HepG2 (cell line): ENCODE measurements around the gene CLEC4M. TPM values are rescaled to one million over a fixed set of nuclear protein-coding genes. Genes with fewer than 3 reads are reported as not detected.

Source experiments
- ATAC-seq: fragments of 200-7000 bp; cut with Tn5 transposase; 3 replicates; pipeline ENCODE4 v1.9.1; 2020; ENCODE audit warnings: mild to moderate bottlenecking, moderate library complexity
- BruUV-seq: library from RNA; stranded (reverse); fragments of 400-500 nt; replicated peaks from 2 replicates; lab custom pipeline; 2021; lab: Mats Ljungman, UMichigan
- CTCF ChIA-PET: fragments of 300-600 bp; formaldehyde crosslinking; extraction: SDS; loops from one replicate; lab custom pipeline; 2021; ENCODE audit warnings: low total read pairs, inconsistent platforms, low intra/inter-chr PET ratio; lab: Yijun Ruan, JAX
- POLR2A ChIA-PET: fragments of 350-600 bp; sonication (Branson Sonifier 250); formaldehyde crosslinking; loops from one replicate; lab custom pipeline; 2020; ENCODE audit warnings: antibody characterized with exemption, inconsistent platforms; lab: Yijun Ruan, JAX
- DNase-seq: peaks from one replicate; pipeline ENCODE4 v3.0.0-alpha.2; 2015; ENCODE audit warnings: low spot score
- FAIRE-seq: peaks from 3 replicates; lab custom pipeline; 2011; peaks lifted over from hg19 to GRCh38; lab: Jason Lieb, UNC
- H2AFZ ChIP-seq: one replicate; pipeline ENCODE4 v1.6.1; 2011; ENCODE audit warnings: low read length, inconsistent platforms
- H3K27ac ChIP-seq: fragments of 300-600 bp; 3 replicates; pipeline ENCODE4 v1.8.0; 2011; ENCODE audit warnings: mixed run types, mild to moderate bottlenecking, mixed read lengths, low read length, inconsistent platforms; ENCODE audit not compliant: insufficient read depth; ENCODE audit errors: extremely low read length
- H3K27me3 ChIP-seq, 2 experiments: fragments of 200-600 bp in 1 of 2; 2 replicates in 1 of 2; 3 replicates in 1 of 2; pipeline versions ENCODE4 v1.6.0 to v1.8.0; 2011; ENCODE audit warnings: low read length in 2 of 2, mild to moderate bottlenecking in 2 of 2, moderate library complexity in 2 of 2, inconsistent platforms in 1 of 2; ENCODE audit not compliant: insufficient read depth in 2 of 2, control insufficient read depth in 1 of 2
- H3K36me3 ChIP-seq, 2 experiments: fragments of 200-600 bp in 1 of 2; replicated peaks in 1 of 2; 2 replicates in 1 of 2; 3 replicates in 1 of 2; pipeline versions ENCODE4 v1.5.1 to v1.8.0; 2011; ENCODE audit warnings: low read length in 2 of 2, inconsistent platforms in 1 of 2; ENCODE audit not compliant: insufficient read depth in 2 of 2, control insufficient read depth in 1 of 2
- H3K4me1 ChIP-seq: 2 replicates; pipeline ENCODE4 v1.5.1; 2012; ENCODE audit warnings: low read length, inconsistent platforms; ENCODE audit not compliant: insufficient read depth
- H3K4me2 ChIP-seq: 2 replicates; pipeline ENCODE4 v1.6.0; 2011; ENCODE audit warnings: low read depth, low read length, inconsistent platforms
- H3K4me3 ChIP-seq, 3 experiments: fragments of 200-600 bp in 1 of 3; sonication (generic), shearing (Covaris generic) in 1 of 3; replicated peaks in 1 of 3; 2 replicates each; pipeline ENCODE4 v1.5.1; 2011 to 2016; ENCODE audit warnings: low read length in 3 of 3, inconsistent platforms in 2 of 3, low read depth in 2 of 3, mild to moderate bottlenecking in 2 of 3, control low read depth in 1 of 3, mixed read lengths in 1 of 3; ENCODE audit not compliant: insufficient read depth in 1 of 3
- H3K79me2 ChIP-seq: one replicate; pipeline ENCODE4 v1.6.1; 2011; ENCODE audit warnings: low read length, inconsistent platforms; ENCODE audit not compliant: insufficient read depth
- H3K9ac ChIP-seq: 2 replicates; pipeline ENCODE4 v1.6.0; 2011; ENCODE audit warnings: mild to moderate bottlenecking, low read depth, low read length, inconsistent platforms; ENCODE audit not compliant: insufficient read depth
- H3K9me3 ChIP-seq: 2 replicates; pipeline ENCODE4 v1.5.1; 2012; ENCODE audit warnings: mild to moderate bottlenecking, low read length
- H4K20me1 ChIP-seq: 2 replicates; pipeline ENCODE4 v1.6.0; 2011; ENCODE audit warnings: inconsistent platforms, mild to moderate bottlenecking, low read length, moderate library complexity; ENCODE audit not compliant: insufficient read depth
- BCL6 ChIP-seq: IDR thresholded peaks from 2 replicates; pipeline ENCODE4 v1.6.1; 2016; ENCODE audit warnings: missing genetic modification reagents, missing compliant biosample characterization
- FOSL2 ChIP-seq: sonication (generic); formaldehyde crosslinking; IDR thresholded peaks from 2 replicates; pipeline ENCODE4 v1.4.0; 2020; ENCODE audit warnings: missing genetic modification reagents
- FOXC1 ChIP-seq: sonication (generic); formaldehyde crosslinking; IDR thresholded peaks from 2 replicates; pipeline ENCODE4 v1.8.0; 2022; ENCODE audit warnings: mild to moderate bottlenecking, missing genetic modification reagents, borderline replicate concordance
- KDM5B ChIP-seq: sonication (generic); formaldehyde crosslinking; IDR thresholded peaks from 2 replicates; pipeline ENCODE4 v1.4.0; 2020; ENCODE audit warnings: missing genetic modification reagents, mild to moderate bottlenecking, borderline replicate concordance
- MED13 ChIP-seq: sonication (generic); formaldehyde crosslinking; IDR thresholded peaks from 2 replicates; pipeline ENCODE4 v1.5.0; 2020; ENCODE audit warnings: missing genetic modification reagents
- TP53 ChIP-seq: sonication (generic); formaldehyde crosslinking; conservative IDR thresholded peaks from 2 replicates; pipeline ENCODE4 v1.4.0; 2020; ENCODE audit warnings: missing genetic modification reagents
- ZBTB21 ChIP-seq: sonication (generic); formaldehyde crosslinking; IDR thresholded peaks from 2 replicates; pipeline ENCODE4 v1.4.0; 2020; ENCODE audit warnings: missing genetic modification reagents
- ZNF383 ChIP-seq: sonication (generic); formaldehyde crosslinking; IDR thresholded peaks from 2 replicates; pipeline ENCODE4 v1.4.0; 2020; ENCODE audit warnings: missing genetic modification reagents, mild to moderate bottlenecking, borderline replicate concordance
- ZNF572 ChIP-seq: sonication (generic); formaldehyde crosslinking; IDR thresholded peaks from 2 replicates; pipeline ENCODE4 v1.5.1; 2020; ENCODE audit warnings: mild to moderate bottlenecking, missing genetic modification reagents
- ZNF674 ChIP-seq: sonication (generic); formaldehyde crosslinking; IDR thresholded peaks from 2 replicates; pipeline ENCODE4 v1.5.0; 2020; ENCODE audit warnings: low read depth, mild to moderate bottlenecking, missing genetic modification reagents
- WGBS: methylation state at CpG from one replicate; pipeline ENCODE4 v1.1.6; 2017; ENCODE audit warnings: low lambda C conversion rate; 5-methylcytosine and 5-hydroxymethylcytosine counted together
- in situ Hi-C: cut with HindIII; loops from 2 replicates; pipeline ENCODE4 v1.10.0; 2017; ENCODE audit warnings: low pct_unique_long_range_greater_than_20kb; ENCODE audit not compliant: extremely low pct_ligation_motif_present
- intact Hi-C: fragments of 100-400 bp; cut with micrococcal nuclease; formaldehyde crosslinking; loops from one replicate; pipeline ENCODE4 v1.10.0; 2022; ENCODE audit not compliant: unreplicated experiment
- polyA plus RNA-seq, 8 experiments: library from polyadenylated mRNA; depleted of rRNA in 3 of 8; stranded (reverse) in 7 of 8; unstranded in 1 of 8; fragments of >200 nt; fragmentation: Illumina TruSeq in 4 of 8; extraction: Trizol in 4 of 8; gene quantifications; 2 replicates each; pipeline versions ENCODE4 v1.2.1 to v1.2.3, GENCODE V29; 2011 to 2016; ENCODE audit warnings: low read depth in 4 of 8, missing spikeins in 1 of 8, mixed read lengths in 1 of 8; ENCODE audit not compliant: insufficient read depth in 1 of 8
- total RNA-seq, 5 experiments: library from RNA; depleted of rRNA; stranded (reverse); fragments of >200 nt; fragmentation: Illumina TruSeq; extraction: Trizol; gene quantifications; 2 replicates each; pipeline ENCODE4 v1.2.3, GENCODE V29; 2016; ENCODE audit warnings: low read depth in 1 of 5
- TF ChIP-seq, protein P1 (sequence below): IDR thresholded peaks from 2 replicates; pipeline ENCODE4 v1.6.1; 2018; ENCODE audit warnings: missing genetic modification reagents, mild to moderate bottlenecking, missing compliant biosample characterization
- TF ChIP-seq, protein P2 (sequence below): fragments of 450-650 bp; IDR thresholded peaks from 2 replicates; pipeline ENCODE4 v1.6.1; 2016

CLEC4M gene
- total and polyA plus RNA-seq, 2 of the 13 experiments (the other 11 are each of a cell fraction or from before 2014, with no cell fraction given): not detected

GRCh38 chr19:7743425-7743841 lies 19.6 kb upstream of the CLEC4M start (continued):
- TF ChIP-seq ZNF674 (CRISPR knock-in tag) (no peak), MED13 (no peak), FOSL2 (0 out of 2 replicates have a peak, but pooled peaks have one; percentile 36), KDM5B (CRISPR knock-in tag) (no peak), ZNF572 (CRISPR knock-in tag) (no peak), BCL6 (CRISPR knock-in tag) (0 out of 2 replicates have a peak, but pooled peaks have one; percentile 28), TP53 (no peak), FOXC1 (CRISPR knock-in tag) (no peak)
- TF ChIP-seq, protein P1, sequence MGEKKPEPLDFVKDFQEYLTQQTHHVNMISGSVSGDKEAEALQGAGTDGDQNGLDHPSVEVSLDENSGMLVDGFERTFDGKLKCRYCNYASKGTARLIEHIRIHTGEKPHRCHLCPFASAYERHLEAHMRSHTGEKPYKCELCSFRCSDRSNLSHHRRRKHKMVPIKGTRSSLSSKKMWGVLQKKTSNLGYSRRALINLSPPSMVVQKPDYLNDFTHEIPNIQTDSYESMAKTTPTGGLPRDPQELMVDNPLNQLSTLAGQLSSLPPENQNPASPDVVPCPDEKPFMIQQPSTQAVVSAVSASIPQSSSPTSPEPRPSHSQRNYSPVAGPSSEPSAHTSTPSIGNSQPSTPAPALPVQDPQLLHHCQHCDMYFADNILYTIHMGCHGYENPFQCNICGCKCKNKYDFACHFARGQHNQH (CRISPR knock-in tag): no peak

GRCh38 chr19:7744199-7744786 lies 18.8 kb upstream of the CLEC4M start:
- TF ChIP-seq, protein P2, sequence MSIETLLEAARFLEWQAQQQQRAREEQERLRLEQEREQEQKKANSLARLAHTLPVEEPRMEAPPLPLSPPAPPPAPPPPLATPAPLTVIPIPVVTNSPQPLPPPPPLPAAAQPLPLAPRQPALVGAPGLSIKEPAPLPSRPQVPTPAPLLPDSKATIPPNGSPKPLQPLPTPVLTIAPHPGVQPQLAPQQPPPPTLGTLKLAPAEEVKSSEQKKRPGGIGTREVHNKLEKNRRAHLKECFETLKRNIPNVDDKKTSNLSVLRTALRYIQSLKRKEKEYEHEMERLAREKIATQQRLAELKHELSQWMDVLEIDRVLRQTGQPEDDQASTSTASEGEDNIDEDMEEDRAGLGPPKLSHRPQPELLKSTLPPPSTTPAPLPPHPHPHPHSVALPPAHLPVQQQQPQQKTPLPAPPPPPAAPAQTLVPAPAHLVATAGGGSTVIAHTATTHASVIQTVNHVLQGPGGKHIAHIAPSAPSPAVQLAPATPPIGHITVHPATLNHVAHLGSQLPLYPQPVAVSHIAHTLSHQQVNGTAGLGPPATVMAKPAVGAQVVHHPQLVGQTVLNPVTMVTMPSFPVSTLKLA: peak; percentile 80
- TF ChIP-seq ZBTB21 (CRISPR knock-in tag) (no peak), ZNF383 (CRISPR knock-in tag) (no peak)
- Histone ChIP-seq H4K20me1 (no peaks in the 10 kb centered on the region), H3K79me2 (no peaks in the 10 kb centered on the region), H2AFZ (no peak overlapping the region), H3K36me3 (no peaks in the 10 kb centered on the region), H3K27me3 (peaks cover 3 to 27% of the 10 kb centered on the region in 2 experiments; a peak in 2 of 5 replicates), H3K9me3 (no peaks in the 10 kb centered on the region), H3K27ac (no peak overlapping the region), H3K4me2 (no peak overlapping the region), H3K4me1 (peaks cover 6% of the 10 kb centered on the region; the same call in 1 of the 2 replicates), H3K9ac (no peak overlapping the region), H3K4me3 (no peak overlapping the region)
- ChIA-PET POLR2A (no interaction called here), CTCF (no interaction called here)
- 11% methylated on average over 5 of the region's 5 CpGs for WGBS
- DNase-seq: no peak
- no peak for FAIRE-seq
- BruUV-seq: no TSS peak
- intact Hi-C loops (no loop called here), in situ Hi-C loops (no loop called here)
- ATAC-seq: no peak
